Esophagus muscularis mucosa (tissue), 3 donors: Measurements from ENCODE around the gene ENOPH1.

Experiments used
- POLR2A ChIP-seq: fragments of 450-650 bp; IDR thresholded peaks from one replicate; pipeline ENCODE4 v1.6.1; 2017; ENCODE audit warnings: antibody characterized with exemption, moderate library complexity, mild to moderate bottlenecking, low read depth
- TF ChIP-seq, protein P1 (sequence below), 3 experiments: fragments of 200-600 bp in 2 of 3; fragments of 450-650 bp in 1 of 3; sonication (generic) in 2 of 3; IDR thresholded peaks; one replicate each; pipeline ENCODE4 v1.5.1; 2017 to 2019; ENCODE audit warnings: antibody characterized with exemption in 3 of 3, mild to moderate bottlenecking in 2 of 3, moderate library complexity in 1 of 3

DNA sequence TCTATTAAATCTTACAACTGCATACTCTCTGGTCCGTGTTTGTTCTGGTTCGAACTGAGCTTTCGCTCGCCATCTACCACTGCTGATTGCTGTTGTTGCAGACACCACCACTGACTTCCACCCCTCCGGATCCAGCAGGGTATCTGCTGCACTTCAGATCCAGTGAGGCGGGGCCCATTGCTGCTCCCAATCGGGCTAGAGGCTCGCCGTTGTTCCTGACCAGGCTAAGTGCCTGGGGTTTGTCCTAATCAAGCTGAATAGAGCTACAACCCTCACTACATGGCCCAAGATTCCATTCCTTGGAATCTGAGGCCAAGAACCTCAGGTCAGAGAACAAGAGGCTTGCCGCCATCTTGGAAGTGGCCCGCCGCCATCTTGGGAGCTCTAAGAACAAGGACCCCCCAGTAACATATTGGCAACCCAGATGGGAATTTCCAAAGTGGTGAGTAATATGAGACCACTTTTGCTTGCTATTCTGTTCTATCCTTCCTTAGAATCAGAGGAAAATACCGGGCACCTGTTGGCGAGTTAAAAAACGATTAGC is 43.3 kb downstream of the ENOPH1 start:
- TF ChIP-seq, protein P1, sequence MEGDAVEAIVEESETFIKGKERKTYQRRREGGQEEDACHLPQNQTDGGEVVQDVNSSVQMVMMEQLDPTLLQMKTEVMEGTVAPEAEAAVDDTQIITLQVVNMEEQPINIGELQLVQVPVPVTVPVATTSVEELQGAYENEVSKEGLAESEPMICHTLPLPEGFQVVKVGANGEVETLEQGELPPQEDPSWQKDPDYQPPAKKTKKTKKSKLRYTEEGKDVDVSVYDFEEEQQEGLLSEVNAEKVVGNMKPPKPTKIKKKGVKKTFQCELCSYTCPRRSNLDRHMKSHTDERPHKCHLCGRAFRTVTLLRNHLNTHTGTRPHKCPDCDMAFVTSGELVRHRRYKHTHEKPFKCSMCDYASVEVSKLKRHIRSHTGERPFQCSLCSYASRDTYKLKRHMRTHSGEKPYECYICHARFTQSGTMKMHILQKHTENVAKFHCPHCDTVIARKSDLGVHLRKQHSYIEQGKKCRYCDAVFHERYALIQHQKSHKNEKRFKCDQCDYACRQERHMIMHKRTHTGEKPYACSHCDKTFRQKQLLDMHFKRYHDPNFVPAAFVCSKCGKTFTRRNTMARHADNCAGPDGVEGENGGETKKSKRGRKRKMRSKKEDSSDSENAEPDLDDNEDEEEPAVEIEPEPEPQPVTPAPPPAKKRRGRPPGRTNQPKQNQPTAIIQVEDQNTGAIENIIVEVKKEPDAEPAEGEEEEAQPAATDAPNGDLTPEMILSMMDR (IDR thresholded peaks at IDR 0.05), result no peak
- TF ChIP-seq POLR2A, result no peak
